Endothelial cell of umbilical vein (primary cell): ENCODE results near the gene RRP8. TPM values are rescaled to one million over a fixed set of nuclear protein-coding genes. Genes with fewer than 3 reads are reported as not detected.

ENCODE experiments used
- BruUV-seq: library from RNA; stranded (reverse); fragments of 400-500 nt; replicated peaks from 2 replicates; lab custom pipeline; 2021; lab: Mats Ljungman, UMichigan
- CTCF ChIA-PET: fragments of 300-600, 350-600 bp; sonication (Branson Sonifier 250); formaldehyde crosslinking; loops from one replicate; lab custom pipeline; 2021; ENCODE audit warnings: antibody characterized with exemption, inconsistent platforms; lab: Charles Lee
- POLR2A ChIA-PET: fragments of 300-600, 350-600 bp; sonication (Branson Sonifier 250); formaldehyde crosslinking; loops from one replicate; lab custom pipeline; 2021; ENCODE audit warnings: antibody characterized with exemption, inconsistent platforms; lab: Charles Lee
- DNase-seq: peaks from one replicate; pipeline ENCODE4 v3.0.0-alpha.2; 2011; ENCODE audit warnings: low read depth, low spot score
- FAIRE-seq: peaks from 2 replicates; lab custom pipeline; 2011; peaks lifted over from hg19 to GRCh38; lab: Jason Lieb, UNC
- H2AFZ ChIP-seq: 2 replicates; pipeline ENCODE4 v1.6.0; 2012; ENCODE audit warnings: low read depth, low read length, control low read depth, inconsistent platforms
- H3K27ac ChIP-seq: 2 replicates; pipeline ENCODE4 v1.5.1; 2011; ENCODE audit warnings: low read depth, mild to moderate bottlenecking, control low read depth, low read length, moderate library complexity; ENCODE audit not compliant: insufficient read depth
- H3K27me3 ChIP-seq, 2 experiments: 2 replicates each; pipeline versions ENCODE4 v1.6.0 to v1.6.1; 2011; ENCODE audit warnings: low read length in 2 of 2, mixed read lengths in 1 of 2; ENCODE audit not compliant: control insufficient read depth in 2 of 2, insufficient read depth in 2 of 2
- H3K36me3 ChIP-seq, 2 experiments: 2 replicates in 1 of 2; 3 replicates in 1 of 2; pipeline ENCODE4 v1.5.1; 2011; ENCODE audit warnings: low read length in 2 of 2, mild to moderate bottlenecking in 1 of 2, moderate library complexity in 1 of 2; ENCODE audit not compliant: control insufficient read depth in 2 of 2, insufficient read depth in 2 of 2; ENCODE audit errors: extremely low read depth in 1 of 2
- H3K4me1 ChIP-seq: 3 replicates; pipeline ENCODE4 v1.5.1; 2011; ENCODE audit warnings: mild to moderate bottlenecking, low read length; ENCODE audit not compliant: control insufficient read depth, insufficient read depth; ENCODE audit errors: extremely low read depth
- H3K4me2 ChIP-seq: 2 replicates; pipeline ENCODE4 v1.6.1; 2011; ENCODE audit warnings: low read length, control low read depth, mixed read lengths; ENCODE audit not compliant: insufficient read depth
- H3K4me3 ChIP-seq, 3 experiments: fragments of 200-600 bp in 1 of 3; sonication (generic), shearing (Covaris generic) in 1 of 3; replicated peaks in 1 of 3; 2 replicates each; pipeline ENCODE4 v1.5.1; 2011 to 2016; ENCODE audit warnings: control low read depth in 3 of 3, low read length in 3 of 3, mild to moderate bottlenecking in 2 of 3, inconsistent platforms in 1 of 3, low read depth in 1 of 3, moderate library complexity in 1 of 3; ENCODE audit not compliant: insufficient read depth in 1 of 3
- H3K79me2 ChIP-seq: 2 replicates; pipeline ENCODE4 v1.6.0; 2012; ENCODE audit warnings: low read length, inconsistent platforms; ENCODE audit not compliant: control insufficient read depth, insufficient read depth
- H3K9ac ChIP-seq: replicated peaks from 2 replicates; pipeline ENCODE3; 2011; ENCODE audit warnings: low read length, control low read depth; ENCODE audit not compliant: insufficient read depth; ENCODE audit errors: extremely low read depth
- H3K9me1 ChIP-seq: replicated peaks from 3 replicates; pipeline ENCODE4 v1.6.0; 2011; ENCODE audit warnings: mild to moderate bottlenecking, low read length; ENCODE audit not compliant: control insufficient read depth, insufficient read depth; ENCODE audit errors: extremely low read depth
- H3K9me3 ChIP-seq: replicated peaks from 2 replicates; pipeline ENCODE4 v1.5.1; 2012; ENCODE audit warnings: low read length, inconsistent platforms; ENCODE audit not compliant: control insufficient read depth, insufficient read depth
- H4K20me1 ChIP-seq: replicated peaks from 2 replicates; pipeline ENCODE3; 2011; ENCODE audit warnings: mild to moderate bottlenecking, low read length; ENCODE audit not compliant: control insufficient read depth, insufficient read depth; ENCODE audit errors: extremely low read depth
- CTCF ChIP-seq, 2 donors: IDR thresholded peaks; 1 replicate in 1 of 2; 2 replicates in 1 of 2; pipeline ENCODE4 v1.5.1; 2011; ENCODE audit warnings: low read length in 2 of 2, mild to moderate bottlenecking in 2 of 2, moderate library complexity in 2 of 2, control low read depth in 1 of 2, inconsistent platforms in 1 of 2, low read depth in 1 of 2; ENCODE audit not compliant: insufficient read depth in 1 of 2; ENCODE audit errors: extremely low read depth in 1 of 2
- EZH2 ChIP-seq: IDR thresholded peaks from 2 replicates; pipeline ENCODE4 v1.6.1; 2012; ENCODE audit warnings: borderline replicate concordance, low read depth, mild to moderate bottlenecking, moderate library complexity, low read length, inconsistent platforms; ENCODE audit not compliant: severe bottlenecking
- FOS ChIP-seq: IDR thresholded peaks from 2 replicates; pipeline ENCODE4 v1.6.1; 2011; ENCODE audit warnings: mild to moderate bottlenecking, low read length, moderate library complexity, borderline replicate concordance; ENCODE audit not compliant: insufficient read depth
- GATA2 ChIP-seq: IDR thresholded peaks from 2 replicates; pipeline ENCODE4 v1.7.0; 2011; ENCODE audit warnings: low read depth, mild to moderate bottlenecking, moderate library complexity, mixed read lengths, low read length; ENCODE audit not compliant: insufficient read length, insufficient read depth
- JUN ChIP-seq: IDR thresholded peaks from 2 replicates; pipeline ENCODE4 v1.6.1; 2011; ENCODE audit warnings: borderline replicate concordance, low read depth; ENCODE audit not compliant: insufficient read length, insufficient read depth
- MAX ChIP-seq: IDR thresholded peaks from 2 replicates; pipeline ENCODE4 v1.6.1; 2011; ENCODE audit not compliant: insufficient read depth, insufficient read length
- MYC ChIP-seq: IDR thresholded peaks from one replicate; pipeline ENCODE4 v1.6.1; 2011; ENCODE audit warnings: mild to moderate bottlenecking, low read depth, low read length
- POLR2A ChIP-seq: IDR thresholded peaks from 2 replicates; pipeline ENCODE4 v1.6.1; 2012; ENCODE audit warnings: low read depth, mild to moderate bottlenecking, control low read depth, low read length
- POLR2AphosphoS5 ChIP-seq: IDR thresholded peaks from 2 replicates; pipeline ENCODE4 v1.6.1; 2012; ENCODE audit warnings: low read depth, mild to moderate bottlenecking, control low read depth, low read length, moderate library complexity; ENCODE audit not compliant: insufficient read depth
- dilution Hi-C: fragments of 300-500 bp; cut with MboI; formaldehyde crosslinking; loops from one replicate; pipeline ENCODE4 v1.15.0; 2019; ENCODE audit warnings: low sequenced_read_pairs; ENCODE audit not compliant: extremely low pct_ligation_motif_present
- intact Hi-C: fragments of 100-400 bp; cut with micrococcal nuclease; formaldehyde crosslinking; loops from one replicate; pipeline ENCODE4 v1.10.0; 2022
- polyA plus RNA-seq, 4 experiments: library from polyadenylated mRNA; depleted of rRNA in 3 of 4; stranded (reverse) in 3 of 4; unstranded in 1 of 4; fragments of >200 nt; gene quantifications; 2 replicates each; pipeline versions ENCODE4 v1.2.1 to v1.2.3, GENCODE V29; 2011 to 2012; ENCODE audit warnings: missing spikeins in 1 of 4
- total RNA-seq: library from RNA; stranded (reverse); gene quantifications from 2 replicates; pipeline ENCODE4 v1.2.3, GENCODE V29; 2021

The RRP8 gene
- total and polyA plus RNA-seq, 2 donors (not counting 3 experiments of a cell fraction or from before 2014, with no cell fraction given): 6.4 to 19.4 TPM

GRCh38 chr11:6583584-6583983 lies 19.8 kb downstream of the RRP8 start:
- no peak overlapping the region for H3K9ac ChIP-seq
- no peaks in the 10 kb centered on the region for H3K9me3 ChIP-seq
- H3K27me3 ChIP-seq: no peaks in the 10 kb centered on the region
- no peak overlapping the region for H3K4me3 ChIP-seq
- no peak overlapping the region for H3K27ac ChIP-seq
- H3K9me1 ChIP-seq: no peaks in the 10 kb centered on the region
- no peak for TF ChIP-seq POLR2A
- no peak for TF ChIP-seq JUN
- TF ChIP-seq CTCF (IDR thresholded peaks at IDR 0.05; ENCODE audit: extremely low read depth in 1 of 2, insufficient read depth in 1 of 2, low read depth in 1 of 2, low read length in 2 of 2): no peak
- TF ChIP-seq POLR2AphosphoS5: no peak
- TF ChIP-seq EZH2: no peak
- TF ChIP-seq MYC: no peak
- no peak for TF ChIP-seq FOS
- no peak for TF ChIP-seq GATA2
- TF ChIP-seq MAX: no peak
- no peak for DNase-seq
- peaks cover 0 to 2% of the 10 kb centered on the region in 2 experiments for H3K36me3 ChIP-seq
- no peaks in the 10 kb centered on the region for H4K20me1 ChIP-seq
- dilution Hi-C loops (no loop called here), intact Hi-C loops (no loop called here)
- FAIRE-seq: no peak
- CTCF ChIA-PET: no interaction called here
- no TSS peak for BruUV-seq
- no peak overlapping the region for H2AFZ ChIP-seq
- H3K79me2 ChIP-seq: no peaks in the 10 kb centered on the region
- peaks cover 2% of the 10 kb centered on the region for H3K4me1 ChIP-seq
- POLR2A ChIA-PET: no interaction called here
- H3K4me2 ChIP-seq: no peak overlapping the region
